SIG-M5 (cell line): ENCODE data around the gene MCRIP1.
"Not testable (repeated sequence)": the region's sequence is repeated elsewhere in the genome, so short reads cannot be mapped to it uniquely, and the experiment has no call there.

ENCODE experiments used
- DNase-seq: peaks from one replicate; lab custom pipeline; 2025; lab: John Stamatoyannopoulos, UW

MCRIP1 gene

DNA sequence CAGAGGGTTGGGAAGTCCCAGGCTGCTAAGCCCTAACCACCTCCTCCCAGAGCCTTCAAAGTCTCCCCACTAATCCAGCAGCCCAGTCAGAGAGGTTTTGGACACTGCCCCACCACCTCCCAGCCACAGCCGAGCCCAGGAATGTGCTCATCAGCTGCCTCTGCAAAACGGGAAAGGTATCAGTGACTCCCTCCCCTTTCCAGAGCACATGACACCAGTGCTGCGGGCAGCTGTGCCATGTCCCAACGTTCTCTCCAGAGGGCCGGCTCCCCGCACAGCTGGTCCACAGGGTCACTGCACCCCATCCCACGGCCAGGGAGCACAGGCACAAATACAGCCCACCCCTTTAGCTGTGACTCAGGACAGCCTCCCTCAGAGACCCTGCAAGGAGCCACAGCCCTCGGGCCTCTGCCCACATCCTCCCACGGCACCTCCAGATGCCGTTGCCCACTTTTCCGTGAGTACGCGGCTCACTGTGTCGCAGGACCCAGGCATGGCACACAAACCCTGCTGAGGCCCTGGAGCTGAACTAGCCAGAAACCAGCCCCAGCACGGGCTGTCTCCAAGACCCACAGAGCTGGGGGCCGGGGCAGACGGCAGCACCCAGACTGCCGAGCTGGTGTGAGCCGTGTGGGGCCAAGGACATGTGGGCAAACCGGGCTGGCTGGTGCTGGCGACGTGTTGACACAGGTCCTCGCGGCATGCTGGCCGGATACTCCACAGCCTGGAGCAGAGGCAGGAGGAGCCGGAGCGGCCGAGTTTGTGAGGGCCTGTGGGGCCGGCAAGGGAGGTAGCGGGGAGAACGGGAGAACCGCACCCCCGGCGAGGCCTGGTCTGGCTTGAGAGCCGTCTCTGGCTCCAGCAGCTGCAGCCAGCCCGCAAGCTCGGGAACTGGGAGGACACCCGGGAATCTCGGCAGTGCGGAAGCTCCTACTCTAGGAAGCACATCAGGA lies 8.0 kb upstream of the MCRIP1 start:
- no peak for DNase-seq

DNA sequence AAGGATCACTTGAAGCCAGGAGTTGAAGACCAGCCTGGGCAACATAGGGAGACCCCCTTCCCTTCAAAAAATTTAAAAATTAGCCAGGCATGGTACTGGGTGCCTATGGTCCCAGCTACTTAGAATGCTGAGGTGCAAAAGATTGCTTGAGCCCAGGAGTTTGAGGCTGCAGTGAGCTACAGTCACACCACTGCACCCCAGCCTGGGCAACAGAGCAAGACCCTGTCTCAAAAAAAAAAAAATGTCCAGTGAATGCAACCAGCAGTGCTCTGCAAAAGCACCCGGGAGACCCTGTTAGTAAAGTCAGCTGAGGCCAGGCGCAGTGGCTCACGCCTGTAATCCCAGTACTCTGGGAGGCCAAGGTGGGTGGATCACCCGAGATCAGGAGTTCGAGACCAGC lies 7.0 kb upstream of the MCRIP1 start:
- not testable (repeated sequence) for DNase-seq

DNA sequence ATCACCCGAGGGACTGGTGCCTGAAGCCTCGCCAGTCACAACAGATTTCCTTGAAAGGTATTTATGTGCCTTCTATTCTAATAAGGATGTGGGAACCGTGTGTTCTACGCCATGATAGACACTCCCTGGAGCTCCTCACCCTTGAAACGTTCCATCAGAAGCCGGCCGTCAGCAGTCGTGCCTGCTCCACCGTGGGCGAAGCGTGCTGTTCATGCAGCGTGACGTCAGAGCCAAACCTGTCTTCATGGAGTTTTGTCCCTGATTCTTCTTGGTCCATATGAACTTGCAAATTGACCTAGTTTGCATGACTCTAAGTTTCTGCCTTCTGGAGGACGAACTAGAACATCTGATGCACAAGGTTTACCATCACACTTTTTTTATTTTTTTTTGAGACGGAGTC lies 6.2 kb upstream of the MCRIP1 start:
- DNase-seq = no peak

DNA sequence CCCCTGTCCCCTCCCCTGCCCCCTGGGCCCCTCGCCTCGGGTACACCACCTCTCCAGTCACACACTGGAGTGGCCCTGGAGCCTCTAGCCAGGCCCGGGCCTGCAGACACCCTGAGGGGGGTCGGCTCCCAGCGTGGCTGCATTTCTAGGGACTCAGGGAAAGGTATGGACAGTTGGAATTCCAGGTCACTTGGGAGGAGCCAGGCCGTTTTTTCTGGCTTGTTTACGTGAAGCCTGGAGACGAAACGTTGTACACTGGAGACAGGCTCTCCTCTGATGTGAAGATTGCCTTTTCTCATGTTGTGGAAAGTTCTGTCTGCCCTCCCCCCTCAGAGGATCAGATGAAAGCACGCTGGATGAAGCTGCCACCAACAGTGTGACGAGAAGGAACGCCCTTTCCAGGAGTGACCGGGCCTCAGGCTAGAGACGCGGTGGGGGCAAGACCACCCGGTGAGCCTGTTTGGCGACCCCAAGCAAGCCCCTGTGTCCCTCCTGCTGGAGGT lies 5.7 kb upstream of the MCRIP1 start:
- DNase-seq = no peak

DNA sequence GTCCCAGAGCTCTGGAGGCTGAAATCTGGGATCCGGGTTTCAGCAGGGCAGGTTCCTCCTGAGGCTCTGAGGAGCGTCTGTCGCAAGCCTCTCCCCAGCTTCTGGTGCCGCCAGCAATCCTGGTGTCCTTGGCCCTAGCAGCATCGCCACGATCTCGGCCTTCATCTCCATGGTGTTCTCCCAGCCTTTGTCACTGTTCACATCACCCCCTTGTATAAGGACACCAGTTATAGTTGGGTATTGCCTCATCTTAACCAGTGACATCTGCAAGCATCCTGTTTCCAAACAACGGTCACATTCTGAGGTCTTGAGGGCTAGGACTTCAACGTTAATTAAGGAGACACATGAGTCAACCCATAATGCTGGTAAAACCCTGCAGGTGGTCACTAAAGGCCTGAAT lies 4.5 kb upstream of the MCRIP1 start:
- peak; percentile 98 for DNase-seq

- no peak for DNase-seq
Measured at GRCh38 chr17:81834831-81835267, 1.8 kb upstream of the MCRIP1 start, which contains the start of gene PPP1R27. Gene PPP1R27 (minus strand): TSS chr17:81835050. CDS start chr17:81834953, 97 bp downstream.

DNA sequence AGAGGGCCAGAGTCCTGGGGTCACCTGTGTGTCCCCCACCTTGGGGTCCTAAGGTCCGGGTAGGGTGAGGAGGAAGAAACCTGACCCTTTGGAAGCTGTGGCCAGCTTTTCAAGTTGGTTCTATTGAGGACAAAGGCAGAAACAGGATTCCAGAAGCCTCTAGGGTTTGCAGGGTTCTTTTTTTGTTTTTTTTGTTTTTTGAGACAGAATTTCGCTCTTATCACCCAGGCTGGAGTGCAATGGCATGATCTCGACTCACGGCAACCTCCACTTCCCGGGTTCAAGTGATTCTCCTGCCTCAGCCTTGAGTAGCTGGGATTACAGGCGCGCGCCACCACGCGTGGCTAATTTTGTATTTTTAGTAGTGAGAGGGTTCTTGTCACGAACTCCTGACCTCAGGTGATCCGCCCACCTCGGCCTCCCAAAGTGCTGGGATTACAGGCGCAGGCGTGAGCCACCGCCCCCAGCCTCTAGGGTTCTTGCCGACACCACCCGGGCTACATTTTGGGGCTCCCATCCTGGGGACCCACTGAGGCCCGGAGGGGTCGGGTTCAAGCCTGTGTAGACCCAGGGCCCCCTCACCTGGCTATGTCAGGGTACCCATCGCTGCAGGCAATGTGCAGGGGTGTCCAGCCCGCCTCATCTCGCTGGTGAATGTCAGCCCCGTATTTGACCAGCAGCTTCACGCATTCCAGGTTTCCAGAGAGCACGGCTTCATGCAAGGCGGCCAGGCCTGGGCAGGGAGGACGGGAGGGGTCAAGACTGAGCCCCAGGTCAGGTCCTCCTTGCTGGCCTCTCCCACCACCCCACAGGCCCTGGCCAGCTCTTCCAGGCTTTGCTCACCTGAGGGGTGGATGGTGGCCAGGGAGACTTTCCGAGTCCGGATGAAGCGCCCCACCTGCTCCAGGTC lies 1.1 kb upstream of the MCRIP1 start:
- no peak for DNase-seq

DNA sequence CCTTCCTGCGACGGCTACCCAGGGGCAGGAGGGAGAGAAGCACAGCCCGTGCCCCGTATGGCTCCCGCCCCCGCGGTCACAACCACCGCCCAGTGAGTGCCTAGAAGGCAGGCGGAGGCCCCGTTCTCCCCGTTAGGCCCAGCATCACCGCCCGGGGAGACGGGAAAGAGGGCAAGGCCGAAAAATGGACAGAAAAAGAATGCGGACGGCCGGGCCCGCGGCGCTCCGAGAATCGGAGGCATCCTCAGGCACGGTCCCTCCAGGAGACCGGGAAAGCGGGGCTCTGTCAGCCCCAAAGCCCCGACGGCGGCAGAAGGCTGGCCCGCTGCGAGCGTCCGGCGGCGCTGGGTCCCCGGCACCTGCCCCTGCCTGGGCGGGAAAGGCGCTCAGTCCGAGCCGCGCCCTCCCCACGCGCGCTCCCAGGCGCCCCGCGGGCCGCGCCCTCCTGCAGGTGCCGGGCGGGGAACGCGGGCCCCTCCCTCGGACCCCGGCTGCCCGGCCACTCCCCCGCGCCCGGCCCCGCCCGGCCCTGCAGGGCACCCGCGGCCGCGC lies 407 bp downstream of the MCRIP1 start:
- DNase-seq = no peak

DNA sequence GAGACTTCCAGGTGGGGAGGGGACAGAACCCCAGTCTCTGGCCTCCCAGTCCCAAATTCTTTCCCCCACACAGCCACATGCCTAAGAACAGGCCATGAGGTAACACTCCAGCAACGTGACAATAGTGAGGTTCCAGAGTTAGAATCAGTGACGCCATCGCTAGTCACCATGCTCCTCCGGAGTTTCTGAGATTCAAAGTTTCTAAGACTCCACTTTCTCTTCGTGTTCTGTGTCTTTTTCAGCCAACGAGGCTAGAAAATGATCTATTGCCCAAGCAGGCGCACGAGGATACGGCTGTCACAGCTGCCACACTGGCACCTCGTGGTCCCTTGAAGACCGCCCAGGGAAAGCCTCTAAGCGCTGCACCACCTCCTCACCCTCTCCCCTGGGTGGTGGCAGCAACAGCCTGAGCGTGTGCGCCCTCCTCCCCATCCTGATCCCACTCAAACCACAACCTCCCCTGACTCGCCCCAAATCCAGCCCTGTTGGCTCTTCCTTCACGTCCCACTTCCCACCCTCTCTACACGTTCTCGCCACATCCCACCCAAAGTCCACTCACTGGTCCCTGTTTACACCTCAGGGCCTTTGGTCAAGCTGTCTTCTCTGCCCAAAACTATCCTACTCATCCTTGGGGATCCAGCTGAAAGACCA lies 1.0 kb downstream of the MCRIP1 start:
- peak; percentile 42 for DNase-seq

GRCh38 chr17:81831563-81831956 lies 1.5 kb downstream of the MCRIP1 start:
- DNase-seq = no peak

DNA sequence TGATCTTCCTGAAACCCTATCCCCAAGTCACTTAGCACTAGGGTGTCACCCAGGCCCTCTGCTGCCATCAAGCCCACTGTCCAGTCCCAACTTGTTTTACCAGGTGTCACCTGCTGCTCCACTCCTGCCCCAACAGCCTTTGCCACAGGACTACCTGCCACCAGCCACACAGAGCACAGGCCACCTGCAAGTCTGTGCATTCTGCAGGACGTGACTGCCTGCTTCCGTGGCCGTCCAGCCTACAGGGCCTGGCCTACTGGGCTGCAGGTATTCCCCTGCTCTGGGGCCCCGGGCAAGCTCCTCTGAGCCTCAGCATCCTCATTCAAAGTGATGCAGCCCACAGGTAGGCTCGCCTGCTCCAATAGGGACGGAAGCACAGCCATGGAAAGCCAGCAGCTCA lies 3.2 kb downstream of the MCRIP1 start:
- no peak for DNase-seq

DNA sequence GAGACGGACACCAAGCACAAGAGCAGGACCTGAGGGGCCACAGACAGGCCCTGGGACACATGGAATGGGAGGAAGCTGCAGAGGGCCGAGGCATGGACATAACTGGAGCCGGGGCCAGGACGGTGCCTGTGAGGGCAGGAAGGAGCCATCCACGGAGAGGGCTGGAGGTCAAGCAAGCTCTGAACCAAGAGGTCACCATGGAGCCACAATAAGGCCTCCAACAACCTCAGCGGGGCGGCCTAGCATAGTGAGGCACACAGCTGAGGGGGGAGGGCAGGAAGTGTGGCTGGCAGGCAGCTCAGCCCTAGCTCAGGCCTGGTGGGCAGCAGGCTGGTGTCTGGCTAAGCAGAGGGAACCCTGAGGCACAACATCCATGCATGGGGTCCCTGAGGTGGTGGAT lies 4.4 kb downstream of the MCRIP1 start:
- DNase-seq = no peak

- no peak for DNase-seq
Measured at GRCh38 chr17:81825841-81826466, 7.1 kb downstream of the MCRIP1 start.

DNA sequence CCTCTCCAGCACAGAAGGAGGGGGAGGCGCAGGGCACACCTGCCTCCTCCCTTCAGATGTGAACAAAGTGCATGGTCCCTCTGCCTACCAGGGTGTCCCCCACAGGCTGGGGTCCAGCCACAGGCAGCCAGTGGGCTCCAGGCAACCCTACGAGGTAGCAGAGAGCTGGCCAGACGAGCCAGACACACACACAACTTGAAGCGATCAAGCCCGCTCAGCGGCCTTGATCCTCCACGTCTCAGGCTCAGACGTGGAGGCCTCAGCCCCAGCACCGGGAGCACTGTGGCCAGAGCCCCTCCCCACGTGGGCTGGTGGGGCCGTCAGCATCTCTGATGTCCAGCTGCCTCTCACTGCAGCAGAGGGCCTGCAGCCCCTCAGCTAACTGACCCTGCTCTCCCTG lies 8.5 kb downstream of the MCRIP1 start:
- DNase-seq = no peak

- DNase-seq = no peak
Measured at GRCh38 chr17:81823820-81824550, 9.1 kb downstream of the MCRIP1 start.

GRCh38 chr17:81822996-81823819 lies 9.9 kb downstream of the MCRIP1 start:
- no peak for DNase-seq

DNA sequence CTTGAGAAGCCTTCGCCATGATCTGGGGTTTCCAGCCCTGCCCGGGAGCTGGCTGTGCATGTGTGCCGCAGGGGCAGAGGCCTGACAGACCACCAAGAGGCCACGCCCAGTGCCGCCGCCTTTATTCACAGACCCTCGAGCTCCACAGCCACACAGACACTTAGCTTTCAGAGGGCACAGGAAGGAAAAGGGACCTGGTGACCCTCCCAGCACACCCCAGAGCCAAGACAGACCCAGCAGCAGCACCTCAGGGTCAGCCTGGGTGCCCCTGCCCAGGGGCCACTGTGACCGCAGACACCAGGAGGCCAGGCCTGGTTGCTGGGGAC lies 10.8 kb downstream of the MCRIP1 start:
- no peak for DNase-seq

DNA sequence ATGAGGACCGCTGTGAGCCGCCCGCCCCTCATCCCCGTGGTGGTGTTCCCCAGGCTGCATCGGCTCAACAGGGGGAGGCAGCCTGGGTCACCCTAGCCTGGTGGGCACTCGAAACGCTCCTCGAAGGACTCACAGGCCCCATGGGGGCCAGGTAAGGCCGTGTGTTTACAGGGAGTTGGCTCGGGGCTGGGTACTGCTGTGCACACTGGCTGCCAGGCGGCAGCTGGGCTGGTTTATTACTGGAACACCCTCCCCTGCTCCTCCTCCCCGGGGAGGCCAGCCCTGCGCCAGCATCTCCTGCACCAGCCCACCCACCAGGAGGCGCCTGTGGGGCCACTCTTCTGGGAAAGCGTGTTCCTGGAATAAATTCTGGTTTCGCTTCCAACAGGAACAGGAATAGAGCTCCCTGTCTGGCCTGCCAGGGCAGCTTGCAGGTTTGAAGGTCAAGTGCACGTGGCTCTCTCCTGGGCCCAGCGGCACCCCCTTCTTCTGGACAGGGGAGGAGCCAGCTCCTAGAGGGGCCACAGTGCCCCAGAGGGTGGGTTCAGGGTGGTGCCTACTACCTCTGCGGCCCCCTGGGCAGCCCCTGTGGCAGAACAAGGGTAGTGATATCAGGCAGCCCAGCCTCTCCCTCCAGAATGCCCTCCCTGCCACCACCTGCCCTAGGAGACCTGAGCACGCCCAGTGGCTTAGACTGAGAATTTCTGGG lies 11.3 kb downstream of the MCRIP1 start:
- DNase-seq = no peak

DNA sequence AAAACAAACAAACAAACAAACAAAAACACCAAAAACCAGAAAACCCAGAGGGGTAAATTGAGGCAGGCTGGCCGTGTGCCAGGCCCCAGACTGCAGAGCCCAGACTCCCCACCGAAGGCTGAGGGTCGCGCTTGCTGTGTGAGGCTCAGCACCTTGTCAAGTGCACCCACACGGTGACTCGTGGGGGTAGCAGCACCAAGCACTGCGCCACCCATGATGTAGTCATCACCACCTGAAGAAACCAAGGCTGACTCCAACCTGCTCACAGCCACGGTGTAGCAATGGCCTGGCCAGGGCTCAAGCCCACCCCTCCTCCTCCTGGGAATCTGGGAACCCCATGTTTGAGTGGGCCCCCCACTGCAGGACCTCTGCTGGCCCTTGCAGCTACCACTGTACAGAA lies 11.9 kb downstream of the MCRIP1 start:
- no peak for DNase-seq
